GM13976 (cell line): ENCODE data around the gene PTPN18.

ENCODE experiments used
- DNase-seq: peaks from one replicate; pipeline ENCODE4 v3.0.0; 2012; ENCODE audit warnings: low spot score
- in situ Hi-C: fragments of 300-500 bp; cut with MboI; formaldehyde crosslinking; loops from one replicate; pipeline ENCODE4 v1.12.0; 2022; ENCODE audit warnings: low sequenced_read_pairs, mixed read lengths, inconsistent platforms; ENCODE audit not compliant: unreplicated experiment
- TF ChIP-seq, protein P1 (sequence below): IDR thresholded peaks from 2 replicates; pipeline ENCODE4 v1.5.1; 2012; ENCODE audit warnings: borderline replicate concordance, mild to moderate bottlenecking; ENCODE audit not compliant: insufficient read depth; ENCODE audit errors: extremely low read depth, missing control alignments, control extremely low read depth

Gene PTPN18

DNA sequence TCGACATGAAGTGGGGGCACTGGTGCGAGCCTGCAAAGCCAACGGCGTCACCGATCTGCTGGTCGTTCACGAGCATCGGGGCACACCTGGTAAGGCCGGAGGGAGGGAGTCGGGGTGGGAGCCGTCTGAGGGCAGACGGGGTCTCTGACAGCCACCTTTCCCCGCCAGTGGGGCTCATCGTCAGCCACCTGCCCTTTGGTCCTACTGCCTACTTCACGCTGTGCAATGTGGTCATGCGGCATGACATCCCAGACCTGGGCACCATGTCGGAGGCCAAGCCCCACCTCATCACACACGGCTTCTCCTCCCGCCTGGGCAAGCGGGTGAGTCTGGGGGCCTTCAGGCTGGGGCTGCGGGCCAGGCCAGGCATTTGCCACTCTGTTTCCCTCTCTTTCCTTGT is 10.2 kb upstream of the PTPN18 start:
- DNase-seq: no peak
- TF ChIP-seq, protein P1, sequence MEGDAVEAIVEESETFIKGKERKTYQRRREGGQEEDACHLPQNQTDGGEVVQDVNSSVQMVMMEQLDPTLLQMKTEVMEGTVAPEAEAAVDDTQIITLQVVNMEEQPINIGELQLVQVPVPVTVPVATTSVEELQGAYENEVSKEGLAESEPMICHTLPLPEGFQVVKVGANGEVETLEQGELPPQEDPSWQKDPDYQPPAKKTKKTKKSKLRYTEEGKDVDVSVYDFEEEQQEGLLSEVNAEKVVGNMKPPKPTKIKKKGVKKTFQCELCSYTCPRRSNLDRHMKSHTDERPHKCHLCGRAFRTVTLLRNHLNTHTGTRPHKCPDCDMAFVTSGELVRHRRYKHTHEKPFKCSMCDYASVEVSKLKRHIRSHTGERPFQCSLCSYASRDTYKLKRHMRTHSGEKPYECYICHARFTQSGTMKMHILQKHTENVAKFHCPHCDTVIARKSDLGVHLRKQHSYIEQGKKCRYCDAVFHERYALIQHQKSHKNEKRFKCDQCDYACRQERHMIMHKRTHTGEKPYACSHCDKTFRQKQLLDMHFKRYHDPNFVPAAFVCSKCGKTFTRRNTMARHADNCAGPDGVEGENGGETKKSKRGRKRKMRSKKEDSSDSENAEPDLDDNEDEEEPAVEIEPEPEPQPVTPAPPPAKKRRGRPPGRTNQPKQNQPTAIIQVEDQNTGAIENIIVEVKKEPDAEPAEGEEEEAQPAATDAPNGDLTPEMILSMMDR: no peak
- in situ Hi-C loops: loop anchor here (25.0 kb wide), 1 partner anchor 158 kb away; the partner anchor contains the start of genes MZT2B, SMPD4 and TUBA3E

DNA sequence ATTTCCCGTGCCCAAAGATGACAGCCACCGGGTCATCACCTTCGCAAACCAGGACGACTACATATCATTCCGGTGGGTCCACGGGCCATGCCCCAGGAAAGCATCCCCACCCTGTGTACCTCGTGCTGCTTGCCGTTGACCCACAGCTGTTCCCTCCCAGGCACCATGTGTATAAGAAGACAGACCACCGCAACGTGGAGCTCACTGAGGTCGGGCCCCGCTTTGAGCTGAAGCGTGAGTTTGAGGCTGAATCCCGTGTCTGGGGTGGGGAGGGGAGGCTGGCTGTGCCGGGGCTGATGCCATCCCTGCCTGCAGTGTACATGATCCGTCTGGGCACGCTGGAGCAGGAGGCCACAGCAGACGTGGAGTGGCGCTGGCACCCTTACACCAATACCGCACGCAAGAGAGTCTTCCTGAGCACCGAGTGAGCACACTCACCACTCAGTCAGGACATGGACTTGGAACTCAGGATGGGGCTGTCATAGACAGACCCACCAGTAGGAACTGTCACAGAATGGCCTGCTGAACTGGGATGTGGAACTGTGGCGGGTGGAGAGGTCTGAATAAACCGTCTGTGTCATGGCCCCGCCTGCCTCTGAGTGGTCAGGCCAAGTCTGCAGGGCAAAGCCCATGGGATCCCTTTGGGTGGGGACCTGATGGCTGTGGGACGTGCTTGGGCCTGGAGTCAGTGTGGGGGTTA is 9.7 kb upstream of the PTPN18 start:
- no peak for DNase-seq
- TF ChIP-seq, protein P1: no peak
- in situ Hi-C loops: loop anchor here (25.0 kb wide), 1 partner anchor 159 kb away; the partner anchor contains the start of genes MZT2B, SMPD4 and TUBA3E

DNA sequence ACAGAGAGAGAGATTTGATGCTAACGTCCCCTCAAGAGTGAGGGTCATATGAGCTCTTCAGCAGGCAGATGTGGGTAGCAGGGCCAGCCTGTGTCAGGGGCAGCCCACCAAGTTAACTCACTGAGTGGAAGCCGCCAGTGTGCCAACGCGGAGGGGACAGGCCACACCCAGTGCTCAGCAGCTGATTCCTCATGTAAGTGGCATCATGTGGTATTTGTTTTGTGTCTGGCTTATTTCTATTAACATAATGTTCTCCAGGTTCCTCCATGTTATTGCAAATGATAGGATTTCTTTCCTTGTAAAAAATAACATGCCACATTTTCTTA is 9.2 kb upstream of the PTPN18 start:
- TF ChIP-seq, protein P1: no peak
- no peak for DNase-seq
- in situ Hi-C loops: loop anchor here (25.0 kb wide), 1 partner anchor 159 kb away; the partner anchor contains the start of genes MZT2B, SMPD4 and TUBA3E

DNA sequence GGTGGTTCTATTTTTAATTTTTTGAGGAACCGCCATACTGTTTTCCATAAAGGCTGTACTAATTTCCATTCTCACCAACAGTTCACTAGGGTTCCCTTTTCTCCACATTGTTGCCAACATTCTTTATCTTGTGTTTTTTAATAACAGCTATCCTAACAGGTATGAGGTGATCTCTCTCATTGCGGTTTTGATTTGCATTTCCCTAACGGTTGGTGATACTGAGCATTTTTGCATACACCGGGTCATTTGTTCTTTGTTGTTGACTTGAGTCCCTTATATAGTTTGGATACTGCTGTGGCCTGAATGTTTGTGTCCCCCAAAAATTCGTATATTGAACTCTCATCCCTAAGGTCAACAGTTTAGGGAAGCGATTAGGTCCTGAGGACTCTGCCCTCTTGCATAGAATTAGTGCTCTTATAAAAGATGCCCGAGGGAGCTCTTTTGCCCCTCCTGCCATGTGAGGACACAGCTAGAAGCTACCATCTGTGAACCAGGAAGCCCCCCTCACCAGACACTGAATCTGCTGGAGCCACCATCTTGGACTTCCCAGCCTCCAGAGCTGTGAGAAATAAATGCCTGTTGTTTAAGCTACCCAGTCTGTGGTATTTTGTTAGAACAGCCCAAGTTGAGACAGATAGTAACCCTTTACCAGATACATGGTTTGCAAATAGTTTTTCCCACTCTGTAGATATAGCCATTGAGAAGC is 8.5 kb upstream of the PTPN18 start:
- in situ Hi-C loops: loop anchor here (25.0 kb wide), 1 partner anchor 160 kb away; the partner anchor contains the start of genes MZT2B, SMPD4 and TUBA3E
- no peak for DNase-seq
- TF ChIP-seq, protein P1: no peak

DNA sequence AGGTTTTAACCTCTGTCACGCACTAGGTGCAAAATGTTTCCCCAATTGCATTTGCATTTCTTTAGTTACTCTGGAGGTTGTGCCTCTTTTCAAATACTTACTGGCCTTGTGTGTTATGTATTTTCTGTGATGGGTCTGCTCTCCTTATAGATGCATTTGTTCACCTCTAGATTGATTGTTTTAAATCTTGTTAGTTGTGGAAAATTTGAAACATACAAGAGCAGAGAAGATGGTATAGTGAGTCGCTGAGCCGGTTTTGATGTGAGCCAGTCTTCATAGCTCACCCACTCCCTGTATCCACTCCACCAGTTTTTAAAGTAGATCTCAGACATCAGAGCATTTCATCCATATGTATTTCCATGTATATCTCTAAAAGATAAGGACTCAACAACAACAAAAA is 6.7 kb upstream of the PTPN18 start:
- in situ Hi-C loops: loop anchor here (25.0 kb wide), 1 partner anchor 162 kb away; the partner anchor contains the start of genes MZT2B, SMPD4 and TUBA3E
- TF ChIP-seq, protein P1: no peak

DNA sequence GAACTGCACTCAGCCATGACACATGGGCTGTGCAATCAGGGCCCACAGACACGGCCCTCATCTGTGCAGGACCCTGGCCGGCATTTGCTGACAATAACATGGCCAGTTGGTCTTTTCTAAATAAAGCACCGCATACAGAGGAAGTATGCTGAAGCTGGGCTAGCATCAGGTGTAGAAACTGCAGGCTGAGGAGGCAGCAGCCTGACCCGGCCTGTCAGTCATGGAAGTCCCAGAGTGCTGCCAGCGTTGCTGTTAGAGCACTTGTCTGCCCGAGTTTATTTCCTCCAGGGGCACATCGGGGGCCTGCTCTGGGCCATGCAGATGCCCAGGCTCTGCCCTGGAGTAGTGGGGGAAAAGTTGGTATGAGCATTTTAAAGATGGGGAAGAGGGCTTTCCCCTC is 4.1 kb upstream of the PTPN18 start:
- DNase-seq: no peak
- TF ChIP-seq, protein P1: no peak
- in situ Hi-C loops: no loop called here

More for the DNA sequence above, 6.7 kb upstream of the PTPN18 start:
- DNase-seq: no peak
